ENCODE results near the gene ARF1.

ARF1 gene

DNA sequence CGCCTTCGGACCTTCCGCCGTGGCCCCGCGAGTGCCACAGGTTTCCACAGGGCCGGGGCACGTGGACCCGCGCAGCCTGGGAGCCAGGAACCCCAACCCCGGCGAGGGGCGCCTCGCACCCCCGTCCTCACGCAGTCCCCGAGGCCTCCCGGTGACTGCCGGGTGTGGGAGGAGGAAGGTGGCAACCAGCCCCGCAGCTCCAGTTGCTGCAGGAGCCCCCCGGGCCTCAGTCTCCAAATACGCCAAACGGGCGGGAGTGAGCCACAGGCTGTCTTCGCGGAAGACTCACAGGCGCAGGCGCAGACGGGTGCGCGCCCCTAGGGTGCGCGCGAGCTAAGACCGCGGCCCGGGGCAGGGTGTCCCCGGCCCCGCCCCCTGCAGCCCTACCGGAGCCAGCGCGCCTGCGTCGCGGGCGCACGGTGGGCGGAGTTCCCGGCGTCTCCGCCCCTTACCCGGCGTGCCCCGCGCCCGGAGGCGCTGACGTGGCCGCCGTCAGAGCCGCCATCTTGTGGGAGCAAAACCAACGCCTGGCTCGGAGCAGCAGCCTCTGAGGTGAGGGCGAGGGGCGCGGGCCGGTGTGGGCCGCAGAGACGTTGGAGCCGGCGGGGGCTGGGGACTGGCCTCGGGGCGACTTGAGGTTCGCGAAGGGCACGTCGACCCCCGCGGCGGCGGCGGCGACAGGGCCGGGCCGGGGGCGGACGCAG, at the start of gene ARF1:
ARF1 (plus strand) TSS at position 495 of the 704 bp plus-strand sequence. CDS start 14,407 bp downstream, outside the sequence.
- DNase-seq = peak; percentile 92

DNA sequence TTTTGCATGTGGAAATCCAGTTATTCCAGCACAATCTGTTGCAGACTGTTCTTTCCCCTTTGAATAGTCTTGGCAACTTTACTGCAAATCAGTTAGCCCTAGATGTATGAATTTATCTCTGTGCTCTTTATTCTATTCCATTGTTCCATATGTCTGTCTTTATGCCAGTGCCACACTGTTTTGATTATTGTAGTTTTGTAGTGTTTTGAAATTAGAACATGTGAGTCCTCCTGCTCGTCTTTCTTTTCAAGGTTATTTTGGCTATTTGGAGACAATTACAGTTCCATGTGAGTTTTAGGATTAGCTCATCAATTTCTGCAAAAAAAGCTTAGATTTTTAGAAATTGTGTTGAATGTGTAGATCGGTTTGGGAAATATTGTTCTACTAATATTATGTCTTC, 49.1 kb upstream of the ARF1 start:
- no peak for DNase-seq

DNA sequence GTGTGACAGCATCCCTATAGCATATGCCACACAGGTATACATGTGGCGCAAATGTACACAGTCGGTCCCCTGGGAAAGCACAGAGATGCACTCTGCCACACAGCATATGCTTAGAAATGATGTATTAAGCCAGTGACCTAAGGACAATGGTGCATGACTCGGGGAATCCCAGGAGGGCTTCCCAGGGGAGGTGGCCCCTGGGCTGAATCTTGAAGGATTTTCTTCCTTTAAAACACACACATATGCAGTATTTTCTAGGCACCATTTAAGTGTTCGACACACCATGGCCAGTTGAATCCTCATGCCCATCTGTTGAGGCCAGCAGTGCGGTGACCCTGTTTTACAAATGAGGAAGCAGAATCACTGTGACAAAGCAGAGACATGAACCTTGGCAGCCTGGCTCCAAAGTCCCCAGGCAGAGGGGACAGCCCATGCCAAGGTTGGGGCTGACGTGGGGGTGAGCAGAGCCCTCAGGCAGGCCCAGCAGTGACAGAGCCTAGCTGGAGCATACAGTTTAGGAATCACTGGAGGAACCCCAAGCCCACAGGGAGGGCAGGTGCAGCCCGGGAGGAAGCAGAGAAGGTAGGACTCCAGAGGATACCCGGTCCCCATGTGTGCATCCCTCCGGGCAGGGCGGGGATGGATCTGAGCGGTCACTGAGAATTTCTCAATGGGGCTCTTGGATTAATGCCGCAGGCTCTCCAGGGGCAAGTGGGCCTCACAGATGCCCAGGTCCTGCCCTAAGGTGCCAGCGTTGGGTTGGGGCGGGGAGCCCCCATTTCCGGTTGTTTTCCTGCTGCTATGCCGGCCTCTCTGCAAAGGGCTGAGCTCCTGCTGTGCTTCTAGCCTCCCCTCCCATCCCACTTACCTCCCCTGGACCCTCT, 47.3 kb upstream of the ARF1 start:
- no peak for DNase-seq

DNA sequence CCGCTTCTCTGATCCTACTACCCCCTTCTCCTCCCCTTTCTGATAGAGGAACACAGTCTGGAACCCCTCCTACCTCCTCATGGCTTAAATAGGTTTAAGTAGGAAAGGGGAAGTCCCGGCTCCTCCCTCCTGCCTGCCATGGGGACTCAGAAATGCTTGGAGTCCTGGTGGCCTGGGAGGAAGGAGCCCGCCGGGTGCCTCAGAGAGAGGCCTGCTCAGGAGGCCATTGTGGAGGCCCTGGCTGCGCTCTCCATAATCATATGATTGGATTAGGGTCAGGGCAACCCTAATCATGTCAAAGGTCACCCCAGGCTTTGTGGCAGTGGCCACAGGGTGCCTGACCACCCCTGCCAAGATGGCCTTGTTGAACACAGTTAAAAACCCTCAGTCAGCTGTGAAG, 46.7 kb upstream of the ARF1 start:
- DNase-seq = no peak

DNA sequence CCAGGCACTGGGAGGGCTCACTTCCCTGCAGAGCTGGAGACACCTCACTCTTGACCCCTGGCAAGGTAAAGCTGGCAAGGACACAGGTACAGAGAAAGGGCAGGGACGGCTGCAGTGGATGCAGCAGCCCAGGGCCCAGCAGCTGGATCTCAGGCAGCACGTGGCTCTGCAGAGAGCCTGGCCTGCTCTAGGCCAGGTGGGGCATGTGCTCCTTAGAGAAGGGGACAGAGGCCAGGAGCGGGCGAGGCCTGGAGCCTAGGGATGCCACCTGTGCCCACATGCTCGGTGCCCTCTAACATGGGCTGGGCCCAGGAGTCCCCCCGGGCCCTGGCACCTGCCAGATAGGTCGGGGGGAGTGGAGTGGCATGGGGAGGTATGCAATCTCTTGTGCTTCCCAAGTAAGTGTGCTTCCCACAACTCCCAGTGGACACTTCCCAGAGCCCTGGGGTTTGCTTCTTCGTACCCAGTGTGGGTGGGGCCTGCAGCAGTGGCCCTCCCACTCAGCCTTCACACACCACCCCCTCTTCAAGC, 45.7 kb upstream of the ARF1 start:
- DNase-seq = no peak

DNA sequence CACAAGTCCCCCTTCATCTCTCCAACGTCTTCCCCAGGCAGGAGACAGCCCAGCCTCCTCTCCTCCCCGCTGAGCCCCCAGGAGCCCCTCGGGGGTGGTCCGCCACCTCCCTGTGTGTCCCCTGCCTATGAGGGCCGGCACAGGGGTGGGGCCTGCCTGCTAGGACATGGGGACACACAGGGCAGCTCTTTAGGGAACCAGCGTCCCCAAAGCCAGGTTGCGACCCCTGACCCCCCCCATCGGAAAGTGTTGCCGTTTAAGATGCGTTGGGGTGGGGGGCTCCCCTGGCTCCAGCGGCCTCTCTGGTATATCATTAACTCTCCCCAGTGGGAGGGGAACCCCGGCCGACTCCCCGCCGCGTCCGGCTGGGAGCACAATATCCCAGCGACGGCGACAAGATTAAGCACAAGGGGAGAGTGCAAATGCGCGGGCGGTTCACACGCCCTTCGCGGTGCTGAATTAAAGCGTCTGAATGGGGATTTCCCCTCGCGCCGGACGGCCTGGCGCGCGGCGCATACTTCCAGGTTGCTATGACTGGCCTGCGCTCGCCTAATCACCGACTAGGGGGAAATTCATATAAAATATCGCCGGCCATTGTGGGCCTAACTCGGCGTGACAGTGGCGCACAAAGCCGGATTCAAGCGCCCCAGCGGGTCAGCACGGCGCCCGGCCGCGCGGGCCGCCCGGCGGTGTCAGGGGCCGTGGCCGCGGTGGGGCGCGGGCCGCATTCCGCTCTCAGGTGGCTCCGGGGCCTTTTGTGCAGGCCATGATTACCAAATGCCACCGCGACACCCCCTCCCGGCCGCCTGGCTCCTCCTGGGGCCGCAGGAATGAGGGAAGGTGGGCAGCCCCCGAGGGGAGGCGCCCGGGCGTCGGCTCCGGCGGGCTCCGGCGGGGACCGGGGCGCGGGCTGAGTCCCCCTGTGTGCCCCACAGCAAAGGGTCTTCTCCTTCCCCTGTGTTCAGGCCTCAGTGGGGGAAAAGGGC, 44.8 kb upstream of the ARF1 start:
- DNase-seq = no peak

DNA sequence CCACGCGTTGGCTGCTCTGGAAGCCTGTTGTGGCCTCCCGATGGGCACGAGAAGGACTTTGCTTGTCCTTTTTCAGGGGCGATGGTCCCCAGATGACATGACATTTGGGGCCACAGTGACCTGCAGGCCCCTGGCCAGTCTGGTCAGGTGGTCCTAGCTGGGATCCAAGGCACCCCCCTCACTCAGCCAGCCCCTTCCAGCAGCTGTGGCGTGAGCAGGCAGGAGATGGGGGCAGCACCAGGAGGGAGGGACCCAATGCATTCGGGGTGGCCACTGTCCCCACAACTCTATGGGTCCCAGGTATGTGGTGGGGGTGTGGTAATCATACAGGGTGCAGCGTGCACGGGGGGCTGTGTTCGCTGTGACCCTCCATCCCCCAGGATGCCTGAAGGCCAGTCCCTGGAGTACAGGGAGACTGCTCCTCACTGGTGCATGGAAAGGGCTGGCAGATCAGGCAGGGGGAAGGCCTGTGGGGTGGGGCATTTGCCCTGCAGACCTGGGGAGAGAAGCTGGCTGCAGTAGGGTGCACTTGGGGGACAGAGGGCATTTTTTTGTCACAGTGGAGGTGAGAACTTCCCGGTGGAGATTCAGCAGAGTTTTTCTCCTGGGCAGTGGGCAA, 44.0 kb upstream of the ARF1 start:
- no peak for DNase-seq

DNA sequence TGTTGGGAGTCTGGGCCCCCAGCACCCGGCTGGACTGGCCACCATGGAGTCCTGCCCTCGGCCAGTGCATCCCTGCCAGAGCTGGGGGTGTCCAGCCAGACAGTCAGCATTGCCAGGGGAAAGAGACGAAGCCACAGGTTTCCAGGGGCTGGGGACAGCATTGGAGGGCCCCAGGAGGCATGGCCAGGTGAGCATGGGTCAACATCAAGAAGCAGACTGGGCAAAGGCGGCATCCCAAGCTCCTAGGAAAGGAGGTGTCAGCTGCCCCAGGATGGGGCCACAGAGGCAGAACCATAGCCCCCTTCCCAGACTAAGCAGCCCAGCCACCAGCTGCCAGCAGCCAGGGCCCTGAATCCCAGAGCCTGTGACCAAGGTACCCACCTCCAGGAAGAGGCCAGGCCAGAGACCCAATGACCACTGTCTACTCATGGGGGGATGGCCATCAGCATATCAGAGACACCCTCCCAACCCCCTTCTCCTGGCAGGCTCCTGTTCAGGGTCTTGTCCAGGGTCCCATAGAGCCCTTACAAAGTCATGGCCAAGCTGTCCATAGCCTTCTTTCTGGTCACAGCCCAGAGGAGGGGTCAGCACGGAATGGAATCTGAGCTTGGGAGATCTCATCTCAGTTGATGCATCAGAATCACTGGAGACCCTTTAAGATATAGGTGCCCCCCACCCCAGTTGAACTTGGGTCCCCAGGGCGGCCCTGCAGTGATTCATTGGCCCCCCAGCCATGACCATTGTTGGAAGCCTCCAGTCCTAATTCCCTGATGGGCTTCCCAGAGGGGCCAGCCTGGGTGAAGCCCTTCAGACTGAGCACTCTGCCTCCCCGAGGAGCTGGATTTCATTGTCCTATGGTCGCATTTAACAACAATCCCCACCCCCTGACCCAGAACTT, 43.3 kb upstream of the ARF1 start:
- DNase-seq = no peak

DNA sequence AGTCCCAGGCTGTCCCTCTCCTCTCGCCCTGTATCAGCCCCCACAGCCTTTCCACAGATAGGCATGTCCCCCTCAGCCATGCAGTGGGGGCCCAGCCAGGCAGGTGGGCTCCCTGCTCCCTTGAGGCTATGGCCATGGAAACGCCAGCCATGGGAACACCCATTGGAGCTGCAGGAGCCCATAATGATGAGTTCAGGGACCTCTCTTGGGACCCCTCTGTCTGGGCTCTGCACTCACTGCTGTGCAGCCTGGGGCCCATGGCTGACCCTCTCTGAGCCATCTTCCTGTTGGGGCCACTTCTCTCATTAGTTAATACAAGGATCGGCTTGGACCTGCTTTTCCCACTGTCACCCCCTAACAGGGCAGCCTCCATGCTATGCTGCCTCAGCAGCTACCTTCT, 42.5 kb upstream of the ARF1 start:
- DNase-seq = no peak

DNA sequence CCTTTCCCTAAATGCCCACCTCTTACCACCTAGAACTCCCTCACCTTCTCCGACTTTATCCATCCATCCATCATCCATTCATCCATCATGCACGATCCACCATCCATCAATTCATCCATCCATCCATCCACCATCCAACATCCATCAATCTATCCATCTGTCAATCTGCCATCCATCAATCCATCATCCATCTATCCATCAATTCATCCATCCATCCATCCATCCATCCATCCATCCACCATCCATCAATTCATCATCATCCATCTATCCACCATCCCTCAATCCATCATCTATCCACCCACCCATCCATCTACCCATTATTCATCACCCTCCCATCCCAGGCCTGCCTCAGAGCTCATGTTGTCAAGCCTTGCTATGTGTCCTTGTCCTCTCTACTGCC, 41.2 kb upstream of the ARF1 start:
- DNase-seq = no peak

DNA sequence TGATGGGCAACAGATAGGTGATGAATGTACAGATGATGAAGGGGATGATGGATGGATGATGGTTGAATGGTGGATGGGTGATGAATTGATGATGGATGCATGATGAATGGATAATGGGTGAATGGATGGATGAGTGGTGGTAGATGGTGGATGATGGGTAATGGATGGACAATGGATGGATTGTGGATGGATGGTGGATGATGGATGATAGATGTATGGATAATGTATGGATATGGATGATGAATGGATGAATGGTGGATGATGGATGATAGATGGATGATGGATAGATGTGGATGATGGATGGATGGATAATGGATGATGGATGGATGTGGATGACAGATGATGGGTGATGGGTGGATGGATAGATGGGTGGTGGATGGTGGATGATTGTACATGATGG, 40.0 kb upstream of the ARF1 start:
- no peak for DNase-seq

DNA sequence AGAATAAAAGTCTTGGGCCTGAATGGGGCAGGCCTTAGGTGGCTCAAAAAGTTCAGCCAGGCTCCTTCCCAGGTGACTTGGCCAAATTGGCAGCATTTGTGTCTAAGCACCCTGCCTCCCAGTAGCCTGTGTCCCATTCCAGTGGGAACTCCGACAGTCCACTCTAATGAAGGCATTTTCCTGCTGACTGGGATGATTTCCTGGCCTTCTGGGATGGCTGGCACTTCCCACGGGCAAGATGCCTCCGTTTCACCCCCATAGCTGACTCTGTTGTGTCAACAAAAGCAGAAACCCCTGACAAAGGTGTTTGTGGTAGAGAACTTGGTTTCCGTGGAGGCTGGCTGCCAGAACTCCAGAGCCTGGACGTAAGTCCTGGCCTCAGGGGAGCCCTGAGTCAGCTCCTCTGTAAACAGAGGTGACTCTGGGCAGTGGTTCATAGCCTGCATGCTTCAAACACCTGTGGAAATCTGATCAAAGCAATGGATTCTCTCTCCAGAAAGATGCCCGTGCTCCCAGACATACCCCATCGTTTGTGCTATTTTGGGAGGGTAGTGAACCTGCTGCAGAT, 39.1 kb upstream of the ARF1 start:
- no peak for DNase-seq

DNA sequence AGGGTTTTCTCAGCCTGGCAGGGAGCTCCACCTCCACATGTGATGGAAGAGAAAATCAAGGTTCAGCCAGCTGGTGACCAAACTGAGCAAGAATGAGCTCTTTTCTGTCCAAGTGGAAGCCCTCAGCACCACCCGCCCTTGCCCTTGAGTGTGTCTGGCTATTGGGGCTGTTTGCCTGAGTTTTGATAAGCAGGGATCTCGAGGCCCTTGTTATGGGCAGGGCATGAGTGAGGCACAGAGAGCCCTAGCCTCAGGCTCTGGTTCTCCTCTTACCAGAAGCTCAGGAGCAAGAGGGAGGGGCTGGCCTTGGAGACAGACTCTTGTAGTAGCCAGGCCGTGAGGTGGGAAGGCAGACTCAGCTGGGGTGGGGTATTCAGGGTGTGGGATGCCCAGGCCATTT, 37.5 kb upstream of the ARF1 start:
- DNase-seq = no peak

DNA sequence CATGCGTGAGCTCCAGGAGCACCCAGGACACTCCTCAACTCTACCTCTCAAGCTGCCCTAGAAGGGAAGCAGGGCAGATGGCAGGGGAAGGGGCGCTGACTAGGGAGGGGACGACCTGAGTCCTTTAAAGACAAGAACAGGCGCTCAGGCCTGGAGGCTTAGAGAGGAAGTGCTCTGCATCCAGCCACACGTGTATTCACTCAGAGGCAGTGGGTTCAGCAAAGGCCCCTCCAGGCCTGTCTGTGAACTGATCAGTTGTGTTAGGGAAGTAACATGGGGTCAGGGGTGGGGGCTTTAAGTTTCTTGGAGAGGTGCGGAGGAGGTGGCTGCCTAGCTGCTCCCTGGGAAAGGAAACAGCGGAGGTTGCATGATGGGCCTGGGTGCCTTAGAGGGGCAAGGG, 37.1 kb upstream of the ARF1 start:
- no peak for DNase-seq

DNA sequence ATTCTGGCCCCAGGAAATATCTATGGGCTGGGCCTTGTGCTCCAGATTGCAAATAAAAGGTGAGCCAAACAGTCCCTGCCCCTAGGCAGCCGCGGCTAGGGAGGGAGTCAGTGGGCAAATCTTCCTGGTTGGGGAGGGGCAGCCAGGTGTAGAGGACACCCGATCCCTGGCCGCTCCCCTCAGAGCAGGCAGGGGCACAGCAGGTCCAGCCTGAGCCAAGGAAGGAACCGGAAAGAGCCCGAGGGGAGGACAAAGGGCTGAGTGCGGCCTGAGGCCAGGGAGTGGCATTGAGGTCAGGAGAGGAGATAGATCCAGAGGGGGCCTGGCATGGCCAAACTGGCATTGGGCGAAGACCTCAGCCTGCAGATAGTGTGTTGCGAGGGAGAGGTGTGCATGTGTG, 36.6 kb upstream of the ARF1 start:
- DNase-seq = no peak

DNA sequence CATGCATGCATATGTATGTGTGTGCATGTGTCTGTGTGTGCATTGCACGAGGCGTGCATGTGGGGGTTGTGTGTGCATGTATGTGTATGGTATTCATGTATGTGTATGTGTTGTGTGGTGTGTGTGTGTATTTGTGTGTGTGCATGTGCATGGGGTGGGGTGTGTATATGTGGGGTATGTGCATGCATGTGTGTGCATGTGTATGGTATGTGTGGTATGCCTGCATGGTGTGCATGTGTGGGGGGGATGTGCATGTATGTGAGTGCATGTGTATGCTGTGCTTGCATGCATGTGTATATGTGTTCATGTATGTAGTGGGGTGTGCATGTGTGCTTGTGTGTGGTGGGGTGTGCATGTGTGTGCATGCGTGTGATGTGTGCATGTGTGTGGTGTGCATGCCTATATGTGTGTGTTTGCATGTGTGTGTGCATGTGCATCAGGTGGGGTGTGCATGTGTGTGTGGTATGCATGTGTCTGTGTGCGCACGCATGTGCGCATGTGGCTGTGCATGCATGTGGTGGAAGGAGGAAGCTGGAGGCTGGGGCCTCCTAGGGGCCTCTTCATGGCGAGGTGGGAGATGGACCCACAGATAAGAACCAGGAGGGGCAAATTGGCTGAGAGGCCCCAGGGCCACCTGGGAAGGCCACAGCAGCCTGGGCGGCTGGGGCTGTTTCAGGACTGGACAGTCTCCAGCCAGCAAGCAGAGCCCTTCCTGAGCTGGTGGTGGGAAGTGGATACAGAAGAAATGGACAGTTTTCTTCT, 35.9 kb upstream of the ARF1 start:
- no peak for DNase-seq

DNA sequence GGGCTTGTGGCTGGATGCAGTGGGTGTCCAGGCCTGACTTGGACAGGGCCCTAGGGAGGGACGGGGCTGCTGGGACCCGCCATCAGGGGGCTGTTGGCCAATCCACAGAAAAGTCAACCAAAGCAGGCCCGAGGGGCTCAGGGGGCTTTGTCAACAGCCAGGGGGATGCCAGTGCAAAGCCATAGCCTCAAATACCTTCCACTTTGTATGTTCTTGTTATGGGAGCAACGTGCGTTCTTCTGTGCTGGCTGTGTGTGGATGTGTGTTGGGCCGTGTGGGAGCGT, 35.4 kb upstream of the ARF1 start:
- DNase-seq = no peak

DNA sequence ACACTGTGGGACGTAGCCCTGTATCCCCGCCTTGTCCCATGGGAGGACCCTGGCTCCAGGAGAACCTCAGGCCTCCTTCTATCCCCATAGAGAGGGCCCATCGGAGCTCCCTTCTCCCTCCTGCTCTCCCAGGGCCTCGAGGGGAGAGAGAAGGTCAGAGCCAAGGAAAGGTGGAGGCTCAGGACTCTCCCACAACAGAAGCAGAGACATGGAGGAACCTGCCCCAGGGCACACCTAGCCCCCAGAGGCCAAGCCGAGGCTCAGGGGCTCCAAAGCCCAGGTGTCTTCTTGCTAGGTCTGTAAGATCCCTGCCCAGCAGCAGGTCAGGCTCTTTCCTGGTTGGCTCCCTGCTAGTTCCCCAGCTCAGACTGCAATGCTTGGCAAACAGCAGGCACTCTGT, 34.4 kb upstream of the ARF1 start:
- DNase-seq = no peak

DNA sequence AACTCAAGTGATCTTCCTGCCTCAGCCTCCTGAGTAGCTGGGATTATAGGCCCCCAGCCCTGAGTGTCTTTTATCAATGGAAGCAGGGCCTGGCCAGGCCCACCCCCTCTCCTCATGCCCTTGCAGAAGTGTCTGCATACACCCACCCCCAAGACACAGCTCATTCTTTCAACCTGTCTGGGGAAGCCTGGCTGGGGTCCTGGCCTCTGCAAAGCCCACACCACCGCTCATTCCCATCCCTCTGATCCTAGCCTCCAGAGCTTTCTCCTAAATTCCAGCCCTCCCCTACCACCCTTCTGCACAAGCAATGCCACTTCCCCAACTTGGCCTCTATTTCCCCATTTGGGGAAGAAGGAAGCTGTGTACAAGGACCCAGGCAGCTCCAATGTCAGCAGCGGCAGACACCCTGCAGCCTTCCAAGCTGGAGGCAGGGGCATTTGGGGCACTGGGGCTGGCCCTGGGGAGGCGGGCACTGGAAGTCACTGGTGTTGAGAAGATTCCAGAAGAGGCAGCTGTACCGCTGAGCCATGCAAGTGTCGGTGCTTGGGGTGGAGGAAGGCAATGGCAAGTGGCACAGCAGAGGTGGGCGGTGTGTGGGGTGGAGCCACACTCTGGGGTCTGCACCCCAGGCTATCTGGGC, 33.7 kb upstream of the ARF1 start:
- DNase-seq = no peak
